Measurements from ENCODE around the gene TMEM126B.

The TMEM126B gene

GRCh38 chr11:85626496-85626895 is 1.9 kb upstream of the TMEM126B start:
- Histone ChIP-seq H3K9me2 (replicated peaks; ENCODE audit: low read depth, low read length) (no peaks in the 10 kb centered on the region), H3K9ac (ENCODE audit: low read depth, low read length, poor library complexity, severe bottlenecking) (peak overlapping the region; percentile 85), H3K4me3 (ENCODE audit: low read length, poor library complexity, severe bottlenecking) (peak overlapping the region; percentile 97), H3K79me2 (ENCODE audit: insufficient read depth, low read length) (peaks cover 22% of the 10 kb centered on the region), H2AFZ (ENCODE audit: low read length) (0 out of 2 replicates have a peak overlapping the region, but pooled peaks have one; percentile 85), H4K20me1 (ENCODE audit: insufficient read depth, low read length, poor library complexity, severe bottlenecking) (peaks cover 3% of the 10 kb centered on the region), H3K36me3 (ENCODE audit: insufficient read depth, low read length) (no peaks in the 10 kb centered on the region), H3F3A (ENCODE audit: low read depth) (no peaks in the 10 kb centered on the region), H3K4me2 (ENCODE audit: low read depth, low read length, poor library complexity, severe bottlenecking) (peak overlapping the region; percentile 89), H3K9me3 (ENCODE audit: insufficient read depth, low read depth, low read length) (no peaks in the 10 kb centered on the region), H3K4me1 (ENCODE audit: insufficient read depth, low read length, poor library complexity, severe bottlenecking) (peaks cover 48% of the 10 kb centered on the region), H3K27me3 (ENCODE audit: insufficient read depth, low read length, poor library complexity, severe bottlenecking) (no peaks in the 10 kb centered on the region)
- TF ChIP-seq EZH2phosphoT487 (IDR thresholded peaks at IDR 0.05; ENCODE audit: borderline replicate concordance) (no peak), CTCF (conservative IDR thresholded peaks at IDR 0.05; ENCODE audit: low read length) (no peak)

GRCh38 chr11:85627332-85627997 is 928 bp upstream of the TMEM126B start, which contains the start of gene DLG2:
Gene DLG2 (minus strand): TSS chr11:85627344.
- Histone ChIP-seq H2AFZ (ENCODE audit: low read length) (peak within 1 kb of the TSS; percentile 85), H3K27me3 (ENCODE audit: insufficient read depth, low read length, poor library complexity, severe bottlenecking) (no peaks in the 10 kb centered on the region), H3F3A (ENCODE audit: low read depth) (no peaks in the 10 kb centered on the region), H3K36me3 (ENCODE audit: insufficient read depth, low read length) (no peaks in the 10 kb centered on the region), H3K9me3 (ENCODE audit: insufficient read depth, low read depth, low read length) (no peaks in the 10 kb centered on the region), H4K20me1 (ENCODE audit: insufficient read depth, low read length, poor library complexity, severe bottlenecking) (peaks cover 3% of the 10 kb centered on the region), H3K9ac (ENCODE audit: low read depth, low read length, poor library complexity, severe bottlenecking) (peak within 1 kb of the TSS; percentile 85), H3K4me1 (ENCODE audit: insufficient read depth, low read length, poor library complexity, severe bottlenecking) (peaks cover 48% of the 10 kb centered on the region), H3K79me2 (ENCODE audit: insufficient read depth, low read length) (peaks cover 26% of the 10 kb centered on the region), H3K9me2 (replicated peaks; ENCODE audit: low read depth, low read length) (no peaks in the 10 kb centered on the region), H3K4me3 (ENCODE audit: low read length, poor library complexity, severe bottlenecking) (peak within 1 kb of the TSS; percentile 97), H3K4me2 (ENCODE audit: low read depth, low read length, poor library complexity, severe bottlenecking) (peak within 1 kb of the TSS; percentile 89)
- TF ChIP-seq EZH2phosphoT487 (IDR thresholded peaks at IDR 0.05; ENCODE audit: borderline replicate concordance) (no peak), CTCF (conservative IDR thresholded peaks at IDR 0.05; ENCODE audit: low read length) (no peak)

GRCh38 chr11:85628771-85629341 is 463 bp downstream of the TMEM126B start:
- peak overlapping the region; percentile 96 for H2AFZ ChIP-seq (ENCODE audit: low read length)
- peaks cover 26% of the 10 kb centered on the region for H3K79me2 ChIP-seq (ENCODE audit: insufficient read depth, low read length)
- peaks cover 3% of the 10 kb centered on the region for H4K20me1 ChIP-seq (ENCODE audit: insufficient read depth, low read length, poor library complexity, severe bottlenecking)
- no peaks in the 10 kb centered on the region for H3K36me3 ChIP-seq (ENCODE audit: insufficient read depth, low read length)
- H3K27me3 ChIP-seq (ENCODE audit: insufficient read depth, low read length, poor library complexity, severe bottlenecking) = no peaks in the 10 kb centered on the region
- no peaks in the 10 kb centered on the region for H3K9me2 ChIP-seq (replicated peaks; ENCODE audit: low read depth, low read length)
- TF ChIP-seq CTCF (conservative IDR thresholded peaks at IDR 0.05; ENCODE audit: low read length) = no peak
- TF ChIP-seq EZH2phosphoT487 (IDR thresholded peaks at IDR 0.05; ENCODE audit: borderline replicate concordance) = no peak
- H3K4me1 ChIP-seq (ENCODE audit: insufficient read depth, low read length, poor library complexity, severe bottlenecking) = peaks cover 45% of the 10 kb centered on the region
- H3K4me3 ChIP-seq (ENCODE audit: low read length, poor library complexity, severe bottlenecking) = peak overlapping the region; percentile 97
- H3F3A ChIP-seq (ENCODE audit: low read depth) = no peaks in the 10 kb centered on the region
- peak overlapping the region; percentile 85 for H3K4me2 ChIP-seq (ENCODE audit: low read depth, low read length, poor library complexity, severe bottlenecking)
- peak overlapping the region; percentile 85 for H3K9ac ChIP-seq (ENCODE audit: low read depth, low read length, poor library complexity, severe bottlenecking)
- H3K9me3 ChIP-seq (ENCODE audit: insufficient read depth, low read depth, low read length) = no peaks in the 10 kb centered on the region
